Limb (tissue), 2 donors: ENCODE measurements around the gene LCE1F.

ENCODE experiments used
- DNase-seq, 2 donors: peaks; one replicate each; pipeline ENCODE4 v3.0.0-alpha.2; 2016; ENCODE audit errors: extremely low spot score in 2 of 2

The LCE1F gene

GRCh38 chr1:152774875-152775274, at the start of gene LCE1F:
LCE1F (plus strand) TSS chr1:152775140; CDS start chr1:152776372, 1,232 bp downstream.
- no peak for DNase-seq

- DNase-seq, result no peak
Observed at GRCh38 chr1:152725261-152725660, 49.7 kb upstream of the LCE1F start.

- DNase-seq, result no peak
Observed at GRCh38 chr1:152728986-152729385, 46.0 kb upstream of the LCE1F start.

GRCh38 chr1:152735648-152736047, 39.3 kb upstream of the LCE1F start:
- DNase-seq, result no peak

GRCh38 chr1:152737997-152738396, 36.9 kb upstream of the LCE1F start:
- no peak for DNase-seq

- no peak for DNase-seq
Observed at GRCh38 chr1:152739841-152740240, 35.1 kb upstream of the LCE1F start.

GRCh38 chr1:152741656-152742055, 33.3 kb upstream of the LCE1F start:
- no peak for DNase-seq

GRCh38 chr1:152743371-152744145, 31.4 kb upstream of the LCE1F start:
- no peak for DNase-seq

GRCh38 chr1:152745289-152745704, 29.6 kb upstream of the LCE1F start:
- DNase-seq, result no peak

GRCh38 chr1:152745765-152746444, 29.0 kb upstream of the LCE1F start:
- no peak for DNase-seq

- DNase-seq, result no peak
Observed at GRCh38 chr1:152747831-152748230, 27.1 kb upstream of the LCE1F start.

- DNase-seq, result no peak
Observed at GRCh38 chr1:152752225-152752624, 22.7 kb upstream of the LCE1F start.

- DNase-seq, result no peak
Observed at GRCh38 chr1:152753586-152753985, 21.4 kb upstream of the LCE1F start.

GRCh38 chr1:152756872-152757271, 18.1 kb upstream of the LCE1F start:
- DNase-seq, result no peak

GRCh38 chr1:152757747-152758146, 17.2 kb upstream of the LCE1F start, which contains the start of gene KPRP:
KPRP (plus strand) TSS chr1:152758025; CDS start chr1:152759589, 1,564 bp downstream.
- DNase-seq, result no peak

- no peak for DNase-seq
Observed at GRCh38 chr1:152758636-152759035, 16.3 kb upstream of the LCE1F start.

- DNase-seq, result no peak
Observed at GRCh38 chr1:152759453-152760173, 15.3 kb upstream of the LCE1F start.

- DNase-seq, result no peak
Observed at GRCh38 chr1:152760551-152761190, 14.3 kb upstream of the LCE1F start.

- DNase-seq, result no peak
Observed at GRCh38 chr1:152761609-152762213, 13.2 kb upstream of the LCE1F start.

GRCh38 chr1:152768847-152769533, 6.0 kb upstream of the LCE1F start:
- DNase-seq, result no peak

- DNase-seq, result no peak
Observed at GRCh38 chr1:152770411-152770810, 4.5 kb upstream of the LCE1F start.
